Stimulated activated CD4-positive, alpha-beta T cell treated with anti-CD3 and anti-CD28 coated beads, Interleukin-4, amount 100 ng/mL, for 4 hours (primary cell): ENCODE data around the gene LARGE2.
A peak's percentile ranks its signal among the peaks of the same experiment; 100 is the strongest.

Source experiments
- DNase-seq, 2 experiments: peaks; one replicate each; pipeline ENCODE4 v3.0.0-alpha.2; 2020

The LARGE2 gene

DNA sequence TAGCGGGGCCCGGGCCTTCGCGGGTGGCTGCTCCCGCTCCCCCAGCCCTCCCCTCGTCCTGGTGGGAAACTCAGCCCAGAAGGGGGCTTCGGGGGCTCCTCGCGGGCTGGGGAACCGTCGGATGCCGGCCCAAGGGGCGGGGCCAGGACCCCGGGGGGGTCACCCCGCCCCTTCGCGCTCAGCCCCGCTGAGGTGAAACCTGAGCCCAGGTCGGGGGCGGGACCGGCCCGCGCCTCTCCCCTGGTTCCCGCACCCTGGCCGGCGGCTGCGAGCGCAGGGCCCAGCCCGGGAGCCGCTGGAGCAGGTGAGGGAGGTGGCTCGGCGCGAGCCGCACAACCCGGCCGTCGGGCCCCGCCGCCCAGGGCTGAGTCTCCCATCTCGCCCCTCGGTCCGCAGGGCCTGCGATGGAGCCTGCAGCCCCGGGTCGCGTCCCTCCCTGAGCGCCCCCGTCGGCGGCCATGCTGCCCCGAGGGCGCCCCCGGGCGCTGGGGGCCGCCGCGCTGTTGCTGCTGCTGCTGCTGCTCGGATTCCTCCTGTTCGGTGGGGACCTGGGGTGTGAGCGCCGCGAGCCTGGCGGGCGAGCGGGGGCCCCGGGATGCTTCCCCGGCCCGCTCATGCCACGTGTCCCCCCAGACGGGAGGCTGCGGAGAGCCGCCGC lies at the start of gene LARGE2:
Gene LARGE2, plus strand, starts transcription at position 232 of the 658 bp plus-strand sequence. Its CDS starts 227 bp downstream, at position 459.
- DNase-seq, result no peak

DNA sequence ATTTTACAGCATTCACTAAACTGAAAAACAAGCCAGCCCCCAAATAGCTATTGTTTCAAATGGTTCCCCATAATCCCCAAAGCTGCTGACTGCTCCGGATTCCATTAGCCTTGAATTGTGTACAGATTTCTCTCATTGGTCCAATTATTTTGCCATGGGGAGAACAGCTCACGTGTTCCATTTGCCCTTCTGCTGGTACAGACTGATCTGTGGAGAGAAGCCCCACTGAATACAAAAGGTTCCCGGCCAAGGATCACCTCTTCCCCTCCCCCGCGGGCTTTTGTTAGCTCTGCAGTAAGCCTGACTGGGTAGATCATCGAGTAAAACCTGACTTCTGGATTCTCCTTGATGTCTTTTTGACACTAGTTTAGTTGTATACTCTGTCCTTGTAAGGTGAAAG lies 46.1 kb upstream of the LARGE2 start:
- DNase-seq, result no peak

DNA sequence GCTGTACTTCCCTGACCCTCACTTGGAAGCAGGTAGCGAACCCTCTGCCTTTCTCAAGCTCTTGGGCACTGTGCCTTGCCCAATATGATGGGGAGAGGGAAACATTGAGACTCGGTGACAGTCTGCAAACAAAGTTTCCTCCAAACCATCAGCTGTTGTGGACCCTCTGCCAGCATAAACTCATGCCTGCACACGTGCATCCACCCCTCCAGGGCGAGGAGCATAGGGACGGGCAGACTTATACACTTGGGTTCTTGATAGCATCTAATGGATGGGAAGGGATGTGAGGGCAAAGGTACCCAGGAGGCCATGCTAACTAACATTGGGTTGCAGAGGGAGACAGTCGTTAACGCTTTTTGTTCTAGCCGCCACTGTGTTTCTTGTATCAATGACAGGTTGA lies 45.2 kb upstream of the LARGE2 start:
- DNase-seq, result no peak

DNA sequence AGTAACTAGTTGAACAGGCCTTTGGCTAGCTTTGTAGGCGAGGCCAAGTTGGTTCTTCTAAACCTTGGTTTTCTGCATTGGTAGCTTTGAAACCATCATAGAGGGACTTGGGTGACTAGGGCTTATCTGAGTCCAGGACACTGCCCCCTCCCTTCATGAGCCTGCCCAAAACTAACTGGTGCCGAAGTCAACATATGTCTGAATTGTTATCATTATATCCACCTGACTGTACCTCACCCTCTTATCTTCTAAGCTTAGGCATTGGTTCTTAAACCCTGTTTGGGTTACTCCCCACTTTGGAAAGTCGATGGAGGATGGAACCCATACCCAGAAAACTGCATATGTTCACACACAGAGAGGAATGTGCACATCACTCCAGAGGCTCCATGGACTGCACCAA lies 44.6 kb upstream of the LARGE2 start:
- DNase-seq, result no peak

DNA sequence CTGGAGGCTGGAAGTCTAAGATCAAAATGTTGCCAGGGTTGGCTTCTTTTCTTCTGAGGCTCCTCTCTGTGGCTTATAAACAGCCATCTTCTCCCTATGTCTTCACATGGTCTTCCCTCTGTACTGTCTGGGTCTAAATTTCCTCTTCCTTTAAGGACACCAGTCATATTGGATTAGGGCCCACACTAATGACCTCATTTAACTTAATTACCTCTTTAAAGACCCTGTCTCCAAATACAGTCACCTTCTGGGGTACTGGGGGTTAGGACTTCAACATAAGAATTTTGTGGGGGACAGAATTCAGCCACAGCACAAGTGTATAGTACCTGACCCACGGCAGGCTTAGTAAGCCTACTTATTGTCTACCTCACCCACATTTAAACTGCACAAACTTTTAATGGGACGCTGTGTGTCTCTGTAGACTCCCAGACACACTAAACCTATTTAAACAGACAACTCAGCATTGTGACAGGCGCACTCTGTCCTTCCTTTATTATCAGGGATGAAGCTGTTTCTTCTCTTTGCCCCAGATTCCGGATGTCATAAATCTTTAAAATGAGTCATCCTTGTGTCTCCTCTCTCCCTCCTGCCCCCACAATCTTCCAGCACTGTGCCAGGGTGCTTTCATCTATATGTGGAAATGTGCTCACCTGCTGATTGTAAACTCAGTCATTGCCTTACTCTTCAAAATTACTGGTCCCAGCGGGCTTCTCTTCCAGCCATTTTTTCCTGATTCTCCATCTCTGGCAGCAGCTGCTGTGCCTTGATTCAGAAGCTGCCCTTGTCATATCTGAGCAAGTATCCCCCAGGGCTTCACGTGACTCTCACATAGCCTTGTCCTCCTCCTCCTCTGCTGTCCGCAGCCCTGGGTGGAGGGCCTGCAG lies 42.4 kb upstream of the LARGE2 start:
- DNase-seq, result no peak

DNA sequence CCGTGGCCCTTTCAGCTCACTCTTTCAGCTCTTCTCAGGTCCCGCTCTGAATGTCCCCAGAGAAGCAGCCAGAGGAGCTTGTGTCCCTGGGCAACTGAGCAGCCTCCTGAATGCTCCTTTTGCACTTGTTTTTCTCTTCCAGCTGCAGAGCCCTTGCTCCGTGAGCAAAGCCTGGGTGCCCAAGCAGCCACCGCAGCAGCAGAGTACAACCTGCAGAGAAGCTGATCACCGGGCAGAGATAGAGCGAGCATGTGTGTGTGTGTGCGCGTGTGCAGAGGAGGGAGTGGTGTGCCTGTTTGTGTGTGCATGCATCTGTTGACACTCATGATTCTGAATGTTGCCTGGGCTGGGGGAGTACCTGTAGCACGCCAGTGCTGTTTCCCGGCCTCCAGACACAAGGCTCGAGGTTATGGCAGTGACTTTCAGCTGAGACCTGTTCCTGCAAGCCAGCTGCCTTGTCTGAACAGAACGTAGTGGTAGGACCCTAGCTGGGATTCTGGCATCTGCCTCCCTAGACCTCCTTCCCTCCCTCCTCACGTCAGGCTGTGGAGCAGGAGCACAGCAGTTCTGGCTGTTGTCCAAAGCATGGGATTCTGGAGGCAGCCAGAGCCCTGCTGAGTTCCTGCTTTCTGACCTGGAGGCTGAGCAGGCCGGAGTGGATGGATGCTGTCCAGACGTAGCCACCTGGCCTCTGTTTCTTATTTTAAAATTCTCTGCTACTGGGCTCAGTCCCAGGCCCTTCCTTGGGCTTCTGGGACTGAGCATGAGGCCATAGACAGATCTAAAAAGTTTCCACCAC lies 41.5 kb upstream of the LARGE2 start:
- no peak for DNase-seq

DNA sequence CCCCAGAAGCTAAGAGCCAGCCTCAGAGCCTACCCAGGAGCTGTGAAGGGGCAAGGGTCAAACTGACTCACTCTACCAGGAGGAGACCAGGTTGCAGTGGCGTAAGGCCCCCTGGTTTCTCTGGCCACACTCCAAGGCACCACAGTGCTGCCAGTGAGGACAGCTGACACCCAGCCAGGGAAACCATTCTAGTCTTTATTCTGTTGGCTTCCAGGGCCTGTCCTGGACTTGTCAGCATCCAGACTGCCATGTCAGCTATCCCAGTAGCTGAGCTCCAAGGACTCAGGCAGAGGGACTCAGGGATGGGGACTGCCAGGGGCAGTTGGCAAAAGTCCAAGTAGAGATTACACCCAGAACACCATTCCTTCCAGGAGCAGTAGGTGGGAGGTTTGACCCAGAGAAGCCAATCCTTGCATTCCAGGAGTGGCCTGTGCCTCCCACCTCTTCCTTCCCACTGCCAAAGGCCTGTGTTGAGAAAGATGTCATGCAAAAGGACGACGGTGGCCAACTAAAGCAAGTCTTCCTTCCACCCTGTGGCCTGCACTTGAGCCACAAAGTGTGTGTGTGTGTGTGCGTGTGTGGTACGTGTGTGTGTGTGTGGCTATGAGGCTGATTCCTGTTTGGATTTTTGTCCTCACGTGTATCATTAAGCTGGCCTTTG lies 40.6 kb upstream of the LARGE2 start:
- no peak for DNase-seq

DNA sequence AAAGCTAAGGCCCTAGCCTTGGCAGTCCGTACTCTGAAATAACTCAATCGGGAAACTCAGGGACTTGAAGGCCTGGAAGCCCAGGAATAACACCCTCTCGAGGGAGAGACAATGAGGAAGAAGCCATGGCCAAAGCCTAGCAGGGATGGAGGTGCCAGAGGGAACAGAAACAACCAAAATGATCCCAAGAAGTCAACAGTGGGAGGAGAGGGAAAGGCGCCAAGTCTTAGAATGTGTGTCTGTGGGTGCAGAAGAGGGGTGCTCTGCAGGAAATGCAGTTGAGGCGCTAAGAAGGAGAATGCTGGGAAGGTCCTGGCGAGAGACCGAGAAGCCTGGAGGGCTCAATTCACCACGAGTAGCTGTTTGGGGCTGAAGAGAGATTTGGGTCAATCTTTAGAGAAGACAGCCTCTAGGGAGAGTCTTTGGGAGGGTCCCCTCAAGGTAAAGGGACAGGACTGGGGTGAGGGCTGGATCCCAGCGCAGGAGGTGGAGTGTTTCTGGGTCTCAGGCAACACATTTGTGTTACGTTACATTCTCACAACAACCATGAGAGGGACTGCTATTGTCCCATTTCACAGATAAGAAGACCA lies 37.8 kb upstream of the LARGE2 start:
- DNase-seq, result no peak

DNA sequence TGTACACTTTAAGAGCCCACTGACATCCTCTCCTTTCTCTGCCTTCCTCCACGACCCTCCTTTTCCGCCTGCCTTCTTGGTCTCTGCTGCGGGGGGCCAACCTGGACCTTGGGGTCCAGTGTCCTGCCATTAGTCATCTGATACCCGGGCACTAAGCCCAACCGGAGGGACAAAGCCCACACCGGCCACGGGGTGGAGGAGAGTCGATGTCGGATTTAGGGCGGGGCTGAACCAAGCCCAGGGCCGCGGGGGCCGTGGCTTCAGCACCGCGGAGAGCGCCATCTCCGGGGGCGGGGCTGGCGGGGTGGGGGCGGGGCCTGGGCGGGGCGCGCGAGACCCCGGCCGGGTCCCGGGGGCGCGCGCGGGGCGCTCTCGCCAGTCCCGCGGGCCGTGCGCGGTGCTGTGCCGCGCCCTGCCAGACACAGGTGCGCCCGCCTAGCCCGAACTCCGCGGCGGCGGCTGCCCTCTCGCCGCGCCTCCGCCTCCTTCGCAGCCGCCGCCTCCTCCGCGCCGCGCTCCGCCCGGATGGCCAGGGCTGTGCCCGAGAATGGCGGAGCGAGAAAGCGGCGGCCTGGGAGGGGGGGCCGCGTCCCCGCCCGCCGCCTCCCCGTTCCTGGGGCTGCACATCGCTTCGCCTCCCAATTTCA lies 37.1 kb upstream of the LARGE2 start, which contains the start of gene MAPK8IP1:
Gene MAPK8IP1, plus strand, starts transcription at position 378 of the 647 bp plus-strand sequence. Its CDS starts 170 bp downstream, at position 548.
- peak; percentile 21 to 56 for DNase-seq

DNA sequence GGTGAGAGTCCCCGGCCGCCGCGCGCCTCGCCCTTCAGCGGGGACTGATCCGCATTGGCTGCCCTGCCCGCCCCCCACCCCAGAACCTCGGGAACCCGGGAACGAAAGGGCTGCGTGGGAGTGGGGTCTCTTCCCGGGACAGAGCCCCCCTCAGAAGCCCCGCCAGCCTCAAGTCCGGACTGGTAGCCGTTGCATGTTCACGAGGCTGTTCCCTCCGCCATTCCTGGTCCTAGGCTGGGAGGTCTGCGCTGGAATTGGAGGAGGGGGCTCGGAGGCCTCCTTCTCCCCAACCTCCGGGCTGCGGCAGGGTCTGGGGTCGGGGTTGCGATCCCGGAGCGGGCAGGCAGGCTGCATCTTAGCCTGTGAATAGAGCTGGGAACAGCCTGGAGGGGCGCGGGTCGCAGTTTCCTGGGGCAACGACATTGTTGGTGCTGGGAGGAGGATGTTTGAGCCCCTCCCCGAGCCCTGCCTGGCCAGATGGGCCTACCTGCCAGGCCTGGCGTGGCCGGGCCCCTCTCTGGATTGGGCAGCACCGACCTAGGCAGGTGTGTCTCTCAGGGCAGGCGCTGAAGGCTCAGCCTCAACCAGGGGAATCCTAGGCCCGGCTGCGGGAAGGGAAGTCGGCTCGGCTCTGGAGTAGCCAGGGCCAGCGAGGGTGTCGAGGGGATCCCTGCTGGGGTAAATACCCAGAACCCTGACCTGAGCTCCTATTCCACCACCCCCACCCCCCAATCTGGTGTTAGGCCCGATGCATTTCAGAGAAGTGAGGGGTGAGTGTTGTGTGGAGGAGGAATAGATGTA lies 36.3 kb upstream of the LARGE2 start:
- no peak for DNase-seq

DNA sequence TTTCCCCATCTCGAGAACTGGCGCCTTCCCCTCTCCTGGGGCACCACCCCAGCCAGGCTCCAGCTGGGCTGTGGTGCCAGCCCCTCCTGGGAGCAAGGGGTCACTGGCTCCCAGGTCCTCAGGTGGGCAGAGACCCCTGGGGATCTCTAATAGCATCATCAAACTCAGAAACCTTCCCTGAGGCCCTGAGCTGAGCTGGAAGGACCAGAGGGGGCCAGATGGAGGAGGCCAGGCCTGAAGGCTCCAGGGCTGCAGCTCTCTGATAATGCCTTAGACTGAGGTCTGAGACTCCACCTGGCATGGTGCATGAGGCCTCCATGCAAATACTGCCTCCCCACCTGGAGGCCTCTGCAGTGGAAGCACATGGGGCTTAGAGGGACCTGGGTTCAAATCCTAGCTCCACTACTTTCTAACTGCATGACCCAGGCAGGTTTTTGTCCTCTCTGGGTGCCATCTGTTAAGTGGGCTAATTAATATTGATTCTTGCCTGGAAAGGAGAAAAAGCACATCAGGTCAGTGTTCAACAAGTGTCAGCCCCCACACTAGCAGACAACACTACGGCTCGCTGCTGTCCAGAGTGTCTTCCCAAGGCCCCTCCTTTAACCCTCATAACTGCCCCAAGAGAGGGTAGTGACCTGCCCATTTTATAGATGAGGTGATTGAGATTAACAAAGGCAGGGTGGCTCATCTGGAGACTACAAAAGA lies 35.5 kb upstream of the LARGE2 start:
- DNase-seq, result no peak

DNA sequence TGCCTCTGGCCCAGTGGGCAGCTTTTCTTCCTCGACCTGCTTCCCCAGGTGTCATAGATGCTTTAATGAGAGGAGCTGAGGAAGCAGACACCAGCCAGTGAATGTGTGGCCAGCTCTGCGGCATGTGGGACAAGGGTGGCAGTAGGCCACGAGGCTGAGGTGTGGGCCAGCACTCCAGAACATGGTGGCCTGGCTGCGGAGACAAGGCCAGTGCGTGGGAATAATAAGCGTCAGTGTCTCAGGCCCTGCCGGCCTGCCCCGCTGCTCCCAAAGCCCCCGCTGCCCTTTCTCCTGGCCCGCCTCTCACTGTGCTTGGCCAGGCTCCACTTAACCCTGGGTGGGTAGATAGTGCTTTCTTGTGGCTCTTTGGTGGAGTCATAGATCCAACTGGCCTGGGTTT lies 34.9 kb upstream of the LARGE2 start:
- no peak for DNase-seq

DNA sequence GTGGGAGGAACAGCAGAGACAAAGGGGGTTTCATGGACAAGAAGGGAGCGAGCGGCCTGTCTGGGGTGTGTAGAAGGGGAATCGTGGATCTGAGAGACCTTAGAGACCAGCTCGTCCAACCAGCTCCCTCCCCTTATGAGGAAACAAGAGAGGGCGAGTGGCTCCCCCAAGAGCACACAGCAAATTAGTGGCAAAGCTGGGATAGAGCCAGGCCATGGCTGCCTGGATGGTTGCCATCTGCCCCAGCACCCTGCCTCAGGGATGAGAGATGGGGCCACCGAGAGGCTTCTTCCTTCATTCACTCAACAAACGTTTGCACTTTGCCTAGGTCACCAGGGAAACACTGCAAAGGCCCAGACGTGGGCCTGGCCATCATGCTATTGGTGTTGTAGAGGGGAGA lies 32.9 kb upstream of the LARGE2 start:
- no peak for DNase-seq

DNA sequence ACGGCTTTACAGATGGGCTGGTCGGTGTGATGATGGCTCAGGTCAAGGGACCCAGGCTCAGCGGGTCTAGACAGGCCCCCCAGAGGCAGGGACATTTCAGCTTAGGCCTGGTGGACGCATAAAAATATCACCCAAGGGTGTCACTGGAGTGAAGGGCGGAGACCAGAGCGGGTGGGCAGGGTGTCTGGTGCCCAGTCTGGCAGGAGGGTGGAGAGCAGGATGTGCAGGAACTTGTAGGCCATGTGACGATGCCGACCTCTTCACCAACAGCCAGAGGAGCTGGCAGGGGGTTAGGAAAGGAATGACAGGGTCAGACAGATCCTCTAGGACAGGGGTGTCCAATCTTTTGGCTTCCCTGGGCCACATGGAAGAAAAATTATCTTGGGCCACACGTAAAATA lies 32.5 kb upstream of the LARGE2 start:
- no peak for DNase-seq

DNA sequence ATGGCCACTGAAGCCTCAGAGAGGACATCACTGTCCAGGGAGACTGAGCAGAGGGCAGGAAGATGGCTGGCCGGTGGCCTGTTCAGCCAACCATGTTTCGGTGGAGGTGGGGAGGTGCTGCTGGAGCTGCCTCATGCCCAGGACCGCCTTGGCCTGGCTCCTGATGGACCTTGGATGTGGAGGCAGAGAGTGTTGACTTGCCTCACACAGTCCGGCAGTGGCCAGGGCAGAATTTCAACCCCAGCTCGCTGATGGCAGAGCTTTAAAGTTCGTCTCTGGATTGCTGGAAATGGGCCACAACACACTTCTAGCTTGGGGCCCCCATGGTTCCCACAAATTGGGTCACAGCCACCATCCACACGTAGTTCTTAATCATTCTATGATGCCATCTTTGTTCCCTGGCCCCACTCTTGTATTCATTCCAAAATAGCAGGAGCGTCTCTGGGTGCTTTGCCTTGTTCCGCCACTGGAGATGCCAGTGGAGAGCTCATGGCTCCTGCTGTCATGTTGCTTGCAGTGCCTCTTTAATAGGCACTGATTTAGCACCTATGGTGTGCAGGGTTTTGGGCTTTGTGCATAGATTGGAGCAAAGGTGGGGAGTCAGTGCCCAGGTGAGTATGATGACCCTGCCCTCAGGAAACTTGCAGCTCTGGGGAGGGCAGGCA lies 31.4 kb upstream of the LARGE2 start:
- no peak for DNase-seq

DNA sequence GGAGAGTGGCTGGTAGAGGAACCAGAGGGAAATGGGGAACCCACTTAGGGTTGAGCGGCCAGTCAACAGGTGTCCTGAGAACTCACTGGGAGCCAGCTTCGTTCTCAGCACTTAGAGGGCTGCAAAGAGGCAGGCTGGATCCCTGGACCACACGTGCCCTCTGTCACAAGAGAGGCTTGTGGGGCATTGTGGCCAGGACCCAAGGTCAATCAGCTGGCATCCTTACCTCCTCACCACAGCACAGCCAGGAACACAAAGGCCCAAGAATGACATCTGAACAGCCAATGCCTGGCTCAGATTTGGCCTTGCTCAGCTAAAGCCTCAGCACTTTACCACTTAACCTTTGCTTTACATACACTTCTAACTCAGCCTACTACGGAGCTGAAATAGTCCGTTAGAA lies 29.6 kb upstream of the LARGE2 start:
- no peak for DNase-seq

DNA sequence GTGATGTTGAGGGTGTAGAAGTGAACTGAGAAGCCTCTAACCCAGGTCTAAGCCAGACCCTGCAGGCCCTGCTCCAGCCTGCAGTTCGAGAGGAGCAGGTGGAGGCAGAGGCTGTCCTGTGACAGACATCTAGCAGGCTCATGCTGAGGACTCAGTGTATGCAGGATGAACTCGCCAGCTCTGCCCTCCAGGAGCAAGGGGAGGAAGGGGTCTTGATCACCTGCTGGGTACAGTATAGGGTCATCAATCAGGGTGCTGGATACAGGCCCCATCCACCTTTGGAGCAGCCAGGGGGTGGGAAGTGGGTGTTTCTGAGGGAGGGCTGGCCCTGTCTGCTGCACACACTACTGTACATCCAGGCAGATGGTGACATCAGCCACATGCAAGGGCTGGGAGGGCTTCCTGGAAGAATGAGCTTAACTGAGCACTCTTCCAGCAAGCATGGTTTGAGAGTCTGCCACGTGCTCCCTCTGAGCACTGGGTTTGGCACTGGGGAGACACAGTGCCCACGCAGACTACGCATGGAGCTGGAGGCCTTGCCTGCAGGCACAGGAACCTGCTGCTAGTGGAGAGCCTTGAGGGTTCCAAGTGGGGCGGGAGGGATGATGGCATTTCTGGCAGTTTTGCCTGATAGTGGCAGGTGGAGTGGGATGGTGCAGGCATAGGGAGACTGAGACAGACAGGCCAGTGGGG lies 27.8 kb upstream of the LARGE2 start:
- no peak for DNase-seq

DNA sequence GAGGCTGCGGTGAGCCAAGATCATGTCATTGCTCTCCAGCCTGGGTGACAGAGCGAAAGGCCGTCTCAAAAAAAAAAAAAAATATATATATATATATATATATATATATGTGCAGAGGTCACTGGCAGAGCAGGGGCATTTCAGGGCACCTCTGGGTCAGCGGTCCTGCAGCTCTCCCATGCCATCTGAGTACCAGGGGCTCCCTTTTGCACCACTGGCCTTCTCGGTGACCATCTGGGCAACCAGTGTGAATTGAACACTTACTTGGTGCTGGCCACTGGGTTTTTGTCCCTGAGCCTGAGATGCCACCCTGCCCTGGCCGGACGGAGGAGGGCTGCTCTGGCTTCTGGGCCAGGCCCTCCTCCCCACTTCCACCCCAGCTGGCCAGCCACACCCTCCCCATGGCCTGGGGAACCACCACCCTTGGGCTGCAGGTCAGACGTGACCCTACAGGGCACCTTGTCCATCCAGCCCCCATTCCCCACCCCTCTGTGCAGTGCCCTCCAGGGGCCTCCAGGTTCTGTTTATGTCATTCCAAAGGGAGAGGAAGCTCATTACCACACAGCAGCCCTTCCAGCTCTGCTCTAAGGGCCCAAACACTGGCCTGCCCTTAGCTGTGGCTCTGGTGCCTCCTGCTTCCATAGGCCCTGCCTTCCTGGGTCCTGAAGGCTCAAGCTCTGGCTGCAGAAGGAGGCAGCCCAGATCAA lies 26.8 kb upstream of the LARGE2 start:
- no peak for DNase-seq
